OCI-LY7 (cell line): Measurements from ENCODE around the gene CDKN2B-AS1. TPM values are rescaled to one million over a fixed set of nuclear protein-coding genes. Genes with fewer than 3 reads are reported as not detected.

Source experiments
- BruUV-seq: library from RNA; stranded (reverse); fragments of 400-500 nt; replicated peaks from 2 replicates; lab custom pipeline; 2021; lab: Mats Ljungman, UMichigan
- CTCF ChIA-PET: fragments of 300-600 bp; sonication (Branson Sonifier 250); formaldehyde crosslinking; loops from one replicate; lab custom pipeline; 2022; ENCODE audit warnings: antibody characterized with exemption; ENCODE audit not compliant: unreplicated experiment; lab: Charles Lee
- POLR2A ChIA-PET: fragments of 300-600 bp; sonication (Branson Sonifier 250); formaldehyde crosslinking; loops from one replicate; lab custom pipeline; 2022; ENCODE audit warnings: antibody characterized with exemption; lab: Charles Lee
- DNase-seq: peaks from one replicate; pipeline ENCODE4 v3.0.0-alpha.2; 2015; ENCODE audit warnings: low spot score
- H2AFZ ChIP-seq: fragments of 200-600 bp; sonication (generic), shearing (Covaris generic); 2 replicates; pipeline ENCODE4 v1.6.1; 2014; ENCODE audit warnings: mild to moderate bottlenecking, antibody characterized with exemption, low read length, moderate library complexity
- H3K27ac ChIP-seq: fragments of 200-600 bp; sonication (generic); 2 replicates; pipeline ENCODE4 v1.5.1; 2014; ENCODE audit warnings: mixed run types, low read depth, mild to moderate bottlenecking, moderate library complexity, low read length, inconsistent platforms; ENCODE audit not compliant: poor library complexity, severe bottlenecking
- H3K36me3 ChIP-seq: fragments of 200-600 bp; sonication (generic); 2 replicates; pipeline ENCODE4 v1.6.1; 2014; ENCODE audit warnings: mild to moderate bottlenecking, antibody characterized with exemption, low read length, moderate library complexity, mixed read lengths; ENCODE audit not compliant: insufficient read depth
- H3K4me1 ChIP-seq: fragments of 200-600 bp; sonication (generic); 2 replicates; pipeline ENCODE4 v1.5.1; 2014; ENCODE audit warnings: mild to moderate bottlenecking, low read length; ENCODE audit not compliant: insufficient read depth, poor library complexity, severe bottlenecking
- H3K4me2 ChIP-seq: fragments of 200-600 bp; sonication (generic); 2 replicates; pipeline ENCODE4 v1.6.1; 2014; ENCODE audit warnings: mild to moderate bottlenecking, low read length
- H3K4me3 ChIP-seq: fragments of 200-600 bp; sonication (generic); 2 replicates; pipeline ENCODE4 v1.5.1; 2014; ENCODE audit warnings: mild to moderate bottlenecking, low read depth, low read length; ENCODE audit not compliant: poor library complexity, severe bottlenecking
- H3K79me2 ChIP-seq: fragments of 200-600 bp; sonication (generic); 2 replicates; pipeline ENCODE4 v1.6.1; 2016; ENCODE audit warnings: low read depth, mild to moderate bottlenecking, low read length, moderate library complexity, mixed read lengths; ENCODE audit not compliant: insufficient read depth
- H3K9me2 ChIP-seq: fragments of 200-600 bp; sonication (generic); 2 replicates; pipeline ENCODE4 v1.6.1; 2016; ENCODE audit warnings: mild to moderate bottlenecking, low read length, mixed read lengths; ENCODE audit not compliant: insufficient read depth
- H3K9me3 ChIP-seq: fragments of 200-600 bp; sonication (generic); 2 replicates; pipeline ENCODE4 v1.6.1; 2014; ENCODE audit warnings: mild to moderate bottlenecking, mixed run types, low read length, mixed read lengths
- H4K20me1 ChIP-seq: fragments of 200-600 bp; sonication (generic); 2 replicates; pipeline ENCODE4 v1.6.1; 2014; ENCODE audit warnings: mild to moderate bottlenecking, antibody characterized with exemption, low read length, moderate library complexity, mixed read lengths; ENCODE audit not compliant: insufficient read depth
- EZH2phosphoT487 ChIP-seq: fragments of 200-600 bp; sonication (generic); IDR thresholded peaks from 2 replicates; pipeline ENCODE4 v1.6.1; 2018; ENCODE audit warnings: low read depth, borderline replicate concordance, mild to moderate bottlenecking, mixed run types, antibody characterized with exemption, low read length, moderate library complexity, mixed read lengths
- intact Hi-C: fragments of 100-400 bp; cut with micrococcal nuclease; formaldehyde crosslinking; loops from one replicate; pipeline ENCODE4 v1.10.0; 2022; ENCODE audit not compliant: unreplicated experiment
- total RNA-seq, 2 experiments: library from RNA; depleted of rRNA in 1 of 2; stranded (reverse); fragments of >200 nt in 1 of 2; shearing (Covaris generic) in 1 of 2; gene quantifications; 2 replicates each; pipeline ENCODE4 v1.2.3, GENCODE V29; 2014 to 2022
- TF ChIP-seq, protein P1 (sequence below): fragments of 200-600 bp; sonication (generic); conservative IDR thresholded peaks from 2 replicates; pipeline ENCODE4 v1.5.1; 2014; ENCODE audit warnings: mild to moderate bottlenecking, antibody characterized with exemption, low read length, moderate library complexity, mixed read lengths

The CDKN2B-AS1 gene
- total RNA-seq, 2 experiments from 2014 or later = 20.4 to 24.3 TPM

- ChIA-PET POLR2A (interaction anchor here (0.6 to 3.7 kb wide), 4 partner anchors 9 to 196 kb away, joined by 4 to 17 read pairs (median 4); no protein-coding TSS in a partner anchor), CTCF (interaction anchor here (1.0 kb wide), 1 partner anchor 234 kb away, joined by 3 read pairs; no protein-coding TSS in a partner anchor)
- DNase-seq = no peak
- no TSS peak for BruUV-seq
- Histone ChIP-seq H3K9me2 (no peaks in the 10 kb centered on the region), H3K36me3 (peaks cover 22% of the 10 kb centered on the region), H3K4me3 (no peak overlapping the region), H3K27ac (no peak overlapping the region), H3K4me1 (peaks cover 13% of the 10 kb centered on the region), H4K20me1 (no peaks in the 10 kb centered on the region), H3K4me2 (no peak overlapping the region), H3K79me2 (no peaks in the 10 kb centered on the region), H2AFZ (no peak overlapping the region), H3K9me3 (no peaks in the 10 kb centered on the region)
- no peak for TF ChIP-seq EZH2phosphoT487
- TF ChIP-seq, protein P1, sequence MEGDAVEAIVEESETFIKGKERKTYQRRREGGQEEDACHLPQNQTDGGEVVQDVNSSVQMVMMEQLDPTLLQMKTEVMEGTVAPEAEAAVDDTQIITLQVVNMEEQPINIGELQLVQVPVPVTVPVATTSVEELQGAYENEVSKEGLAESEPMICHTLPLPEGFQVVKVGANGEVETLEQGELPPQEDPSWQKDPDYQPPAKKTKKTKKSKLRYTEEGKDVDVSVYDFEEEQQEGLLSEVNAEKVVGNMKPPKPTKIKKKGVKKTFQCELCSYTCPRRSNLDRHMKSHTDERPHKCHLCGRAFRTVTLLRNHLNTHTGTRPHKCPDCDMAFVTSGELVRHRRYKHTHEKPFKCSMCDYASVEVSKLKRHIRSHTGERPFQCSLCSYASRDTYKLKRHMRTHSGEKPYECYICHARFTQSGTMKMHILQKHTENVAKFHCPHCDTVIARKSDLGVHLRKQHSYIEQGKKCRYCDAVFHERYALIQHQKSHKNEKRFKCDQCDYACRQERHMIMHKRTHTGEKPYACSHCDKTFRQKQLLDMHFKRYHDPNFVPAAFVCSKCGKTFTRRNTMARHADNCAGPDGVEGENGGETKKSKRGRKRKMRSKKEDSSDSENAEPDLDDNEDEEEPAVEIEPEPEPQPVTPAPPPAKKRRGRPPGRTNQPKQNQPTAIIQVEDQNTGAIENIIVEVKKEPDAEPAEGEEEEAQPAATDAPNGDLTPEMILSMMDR = no peak
- intact Hi-C loops = no loop called here
These were observed 53.0 kb downstream of the CDKN2B-AS1 start for GRCh38 chr9:22047596-22047995.

- Histone ChIP-seq H3K4me2 (no peak overlapping the region), H3K27ac (no peak overlapping the region), H2AFZ (no peak overlapping the region), H3K9me3 (no peaks in the 10 kb centered on the region), H4K20me1 (no peaks in the 10 kb centered on the region), H3K4me3 (no peak overlapping the region), H3K36me3 (peaks cover 37% of the 10 kb centered on the region), H3K9me2 (no peaks in the 10 kb centered on the region), H3K79me2 (no peaks in the 10 kb centered on the region), H3K4me1 (peaks cover 13% of the 10 kb centered on the region)
- no peak for DNase-seq
- CTCF ChIA-PET = no interaction called here
- intact Hi-C loops = no loop called here
- POLR2A ChIA-PET = interaction anchor here (0.6 to 3.7 kb wide), 3 partner anchors 11 to 1524 kb away, joined by 3 to 17 read pairs (median 3); no protein-coding TSS in a partner anchor
- no peak for TF ChIP-seq EZH2phosphoT487
- TF ChIP-seq, protein P1 = no peak
- no TSS peak for BruUV-seq
These were observed 54.8 kb downstream of the CDKN2B-AS1 start for GRCh38 chr9:22049411-22049810.

DNA sequence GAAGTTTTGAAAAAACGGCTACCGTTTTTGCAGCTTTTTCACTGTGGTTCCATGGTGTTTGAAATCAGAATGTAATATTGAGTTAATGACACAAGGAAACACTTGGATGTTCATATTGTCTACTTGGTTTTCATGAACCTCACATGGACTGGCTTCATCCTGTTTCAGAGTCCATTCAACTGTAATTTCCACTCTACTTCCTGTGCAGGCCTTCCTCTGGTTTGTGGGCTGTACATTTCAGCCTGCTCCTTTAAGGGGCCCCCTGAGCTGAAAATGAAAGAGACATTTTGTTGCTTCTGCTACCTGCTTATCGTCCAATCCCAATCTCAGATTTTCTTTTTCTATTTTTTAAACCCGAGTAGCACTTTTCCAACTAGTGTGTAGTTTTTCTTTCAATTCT lies 56.3 kb downstream of the CDKN2B-AS1 start:
- no peaks in the 10 kb centered on the region for H3K79me2 ChIP-seq
- peak overlapping the region; percentile 16 for H3K27ac ChIP-seq
- BruUV-seq = no TSS peak
- no peak overlapping the region for H3K4me3 ChIP-seq
- H4K20me1 ChIP-seq = no peaks in the 10 kb centered on the region
- no peaks in the 10 kb centered on the region for H3K9me2 ChIP-seq
- peaks cover 13% of the 10 kb centered on the region for H3K4me1 ChIP-seq
- ChIA-PET CTCF (no interaction called here), POLR2A (interaction anchor here (0.6 to 3.7 kb wide), 5 partner anchors 12 to 1005 kb away, joined by 3 to 17 read pairs (median 3); no protein-coding TSS in a partner anchor)
- peak; percentile 67 for DNase-seq
- peaks cover 37% of the 10 kb centered on the region for H3K36me3 ChIP-seq
- no peaks in the 10 kb centered on the region for H3K9me3 ChIP-seq
- H2AFZ ChIP-seq = peak overlapping the region; percentile 29
- intact Hi-C loops = loop anchor here (5.0 kb wide), 1 partner anchor 191 kb away; no protein-coding TSS in a partner anchor
- peak overlapping the region; percentile 52 for H3K4me2 ChIP-seq
- TF ChIP-seq, protein P1 = no peak
- no peak for TF ChIP-seq EZH2phosphoT487
